Heart left ventricle (tissue), 16 donors: ENCODE measurements around the gene NECTIN1. TPM values are rescaled to one million over a fixed set of nuclear protein-coding genes. Genes with fewer than 3 reads are reported as not detected.
A peak's percentile ranks its signal among the peaks of the same experiment; 100 is the strongest.
"Not testable (repeated sequence)": the region's sequence is repeated elsewhere in the genome, so short reads cannot be mapped to it uniquely, and the experiment has no call there.

Experiments used
- ATAC-seq, 4 donors: fragments of 200-7000 bp; cut with Tn5 transposase; one replicate each; pipeline ENCODE4 v1.9.1; 2020 to 2022; ENCODE audit warnings: moderate library complexity in 4 of 4, mild to moderate bottlenecking in 3 of 4, moderate number of reproducible peaks in 1 of 4
- DNase-seq, 5 donors: peaks; one replicate each; pipeline ENCODE4 v3.0.0-alpha.2; 2020
- H3K27ac ChIP-seq, 12 donors: fragments of 200-600 bp; sonication (generic) in 4 of 12; one replicate each; pipeline versions ENCODE4 v1.5.0 to v1.8.0; 2016 to 2022; ENCODE audit warnings: mild to moderate bottlenecking in 2 of 12
- H3K27me3 ChIP-seq, 9 donors: fragments of 200-600 bp; sonication (generic) in 2 of 9; one replicate each; pipeline versions ENCODE4 v1.5.1 to v1.8.0; 2016 to 2022; ENCODE audit warnings: mild to moderate bottlenecking in 3 of 9
- H3K36me3 ChIP-seq, 9 donors: fragments of 200-600 bp; sonication (generic) in 2 of 9; one replicate each; pipeline versions ENCODE4 v1.5.0 to v1.8.0; 2018 to 2022; ENCODE audit warnings: mild to moderate bottlenecking in 2 of 9
- H3K4me1 ChIP-seq, 12 donors: fragments of 200-600 bp; sonication (generic) in 4 of 12; one replicate each; pipeline versions ENCODE4 v1.5.0 to v1.8.0; 2016 to 2022; ENCODE audit warnings: mild to moderate bottlenecking in 3 of 12
- H3K4me3 ChIP-seq, 12 donors: fragments of 200-600 bp; sonication (generic) in 4 of 12; one replicate each; pipeline versions ENCODE4 v1.5.0 to v1.8.0; 2017 to 2022; ENCODE audit warnings: mild to moderate bottlenecking in 9 of 12, moderate library complexity in 4 of 12
- H3K9me3 ChIP-seq, 12 donors: fragments of 200-600 bp; sonication (generic) in 4 of 12; one replicate each; pipeline versions ENCODE4 v1.5.0 to v1.8.0; 2016 to 2022; ENCODE audit warnings: mild to moderate bottlenecking in 1 of 12
- POLR2A ChIP-seq, 2 donors: fragments of 450-650 bp; IDR thresholded peaks; one replicate each; pipeline ENCODE4 v1.6.1; 2017; ENCODE audit warnings: antibody characterized with exemption in 2 of 2, mild to moderate bottlenecking in 2 of 2, moderate library complexity in 2 of 2
- WGBS, 4 donors: extraction: QIAGEN DNeasy Blood & Tissue Kit in 2 of 4; methylation state at CpG; one replicate each; pipeline versions ENCODE4 v1.1.5 to v1.1.7; 2013 to 2018; 5-methylcytosine and 5-hydroxymethylcytosine counted together
- intact Hi-C, 10 donors: fragments of 100-400 bp; cut with DNase I; formaldehyde crosslinking; loops; one replicate each; pipeline versions ENCODE4 v1.11.1 to v1.14.2; 2022
- polyA plus RNA-seq, 2 donors: library from polyadenylated mRNA; stranded (reverse); fragments of 200-250 nt; gene quantifications; one replicate each; pipeline ENCODE4 v1.2.3, GENCODE V29; 2013
- total RNA-seq, 9 donors: library from RNA; depleted of rRNA in 2 of 9; stranded (reverse); fragments of >200 nt in 2 of 9; fragmentation: NEBNext Ultra II Directional in 3 of 9; extraction: Animal tissue kit (Norgen Biotek cat#: 25700) in 3 of 9; gene quantifications; one replicate each; pipeline versions ENCODE4 v1.1.0 to v1.2.4, GENCODE V29; 2016 to 2023
- TF ChIP-seq, protein P1 (sequence below), 12 donors: fragments of 200-600 bp; sonication (generic) in 4 of 12; IDR thresholded peaks; one replicate each; pipeline versions ENCODE4 v1.5.0 to v1.8.0; 2018 to 2022; ENCODE audit warnings: antibody characterized with exemption in 12 of 12, mild to moderate bottlenecking in 5 of 12
- donor health status: ischemic (EF 13 %, LVEDD 7.1; RV severe dilation, severe dysfunction).
- donor health status: healthy with polysubstance abuse.
- donor health status: DM: no; HTN: yes; CAD: no.
- donor health status: DM: no; HTN: no; CAD: no.
- donor health status: ischemic (EF 25% LVEDD 6.9; RV normal size, moderate dysfunction).
- donor health status: ischemic (EF 25% LVEDD 5.7; RV mildly dilated, moderate dysfunction).
- donor health status: healthy.
- donor health status: DM: yes; HTN: yes; CAD: no.
- donor health status: ischemic (EF 35%, LVEDD 5.7; RV mildly dilated, moderate dysfunction).
- donor health status: nonischemic (EF 11% LVEDD 7.7; RV severe dilation, severe dysfunction).
- donor health status: DM: yes; HTN: yes; CAD: no.
- donor health status: PGD.
- donor health status: ischemic (EF 29% LVEDD 5.4; RV normal size, mild dysfunction).
- donor health status: nonischemic (EF 23%, LVEDD 6.1; RV moderate dilation, normal function).

The NECTIN1 gene
- total and polyA plus RNA-seq, 11 donors, result 5.8 to 28.6 (median 18.5) TPM

DNA sequence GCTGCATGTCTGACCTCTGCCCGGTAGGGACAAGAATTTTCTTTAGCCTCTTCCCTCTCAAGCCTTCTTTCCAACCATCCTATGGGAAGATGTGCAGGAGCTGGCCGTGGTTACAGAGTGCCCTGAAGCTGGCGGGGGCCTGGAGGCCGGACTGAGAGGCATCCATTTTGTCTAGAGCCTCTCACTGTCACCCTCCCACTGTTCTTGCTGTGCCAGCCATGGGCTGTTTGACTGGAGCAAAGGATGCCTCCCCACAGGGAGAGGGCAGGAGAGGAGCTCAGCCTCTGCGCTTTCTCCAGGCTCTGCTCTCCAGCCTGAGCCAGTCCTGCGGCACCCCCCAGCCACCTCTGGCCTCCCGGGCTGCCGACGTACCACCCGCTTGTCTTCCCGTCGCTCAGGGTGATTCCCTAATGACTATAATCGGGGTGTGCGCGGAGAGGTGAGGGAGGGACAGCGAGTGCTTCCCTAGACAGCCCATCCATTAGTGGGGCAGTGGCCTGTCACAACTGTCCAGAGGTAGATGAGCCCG lies 123.8 kb downstream of the NECTIN1 start:
- no peak for ATAC-seq
- intact Hi-C loops, result no loop called here
- Histone ChIP-seq H3K27me3 (peaks cover 0 to 50% (median 4%) of the 10 kb centered on the region in 9 donors), H3K36me3 (no peaks in the 10 kb centered on the region), H3K9me3 (no peaks in the 10 kb centered on the region), H3K4me3 (no peak overlapping the region), H3K4me1 (no peaks in the 10 kb centered on the region), H3K27ac (no peak overlapping the region)
- TF ChIP-seq, protein P1, sequence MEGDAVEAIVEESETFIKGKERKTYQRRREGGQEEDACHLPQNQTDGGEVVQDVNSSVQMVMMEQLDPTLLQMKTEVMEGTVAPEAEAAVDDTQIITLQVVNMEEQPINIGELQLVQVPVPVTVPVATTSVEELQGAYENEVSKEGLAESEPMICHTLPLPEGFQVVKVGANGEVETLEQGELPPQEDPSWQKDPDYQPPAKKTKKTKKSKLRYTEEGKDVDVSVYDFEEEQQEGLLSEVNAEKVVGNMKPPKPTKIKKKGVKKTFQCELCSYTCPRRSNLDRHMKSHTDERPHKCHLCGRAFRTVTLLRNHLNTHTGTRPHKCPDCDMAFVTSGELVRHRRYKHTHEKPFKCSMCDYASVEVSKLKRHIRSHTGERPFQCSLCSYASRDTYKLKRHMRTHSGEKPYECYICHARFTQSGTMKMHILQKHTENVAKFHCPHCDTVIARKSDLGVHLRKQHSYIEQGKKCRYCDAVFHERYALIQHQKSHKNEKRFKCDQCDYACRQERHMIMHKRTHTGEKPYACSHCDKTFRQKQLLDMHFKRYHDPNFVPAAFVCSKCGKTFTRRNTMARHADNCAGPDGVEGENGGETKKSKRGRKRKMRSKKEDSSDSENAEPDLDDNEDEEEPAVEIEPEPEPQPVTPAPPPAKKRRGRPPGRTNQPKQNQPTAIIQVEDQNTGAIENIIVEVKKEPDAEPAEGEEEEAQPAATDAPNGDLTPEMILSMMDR (IDR thresholded peaks at IDR 0.05), result no peak
- no peak for TF ChIP-seq POLR2A (IDR thresholded peaks at IDR 0.05)
- WGBS, 4 donors, result 72 to 85% (median 76%) methylated on average over 17 of the region's 17 CpGs
- no peak for DNase-seq

DNA sequence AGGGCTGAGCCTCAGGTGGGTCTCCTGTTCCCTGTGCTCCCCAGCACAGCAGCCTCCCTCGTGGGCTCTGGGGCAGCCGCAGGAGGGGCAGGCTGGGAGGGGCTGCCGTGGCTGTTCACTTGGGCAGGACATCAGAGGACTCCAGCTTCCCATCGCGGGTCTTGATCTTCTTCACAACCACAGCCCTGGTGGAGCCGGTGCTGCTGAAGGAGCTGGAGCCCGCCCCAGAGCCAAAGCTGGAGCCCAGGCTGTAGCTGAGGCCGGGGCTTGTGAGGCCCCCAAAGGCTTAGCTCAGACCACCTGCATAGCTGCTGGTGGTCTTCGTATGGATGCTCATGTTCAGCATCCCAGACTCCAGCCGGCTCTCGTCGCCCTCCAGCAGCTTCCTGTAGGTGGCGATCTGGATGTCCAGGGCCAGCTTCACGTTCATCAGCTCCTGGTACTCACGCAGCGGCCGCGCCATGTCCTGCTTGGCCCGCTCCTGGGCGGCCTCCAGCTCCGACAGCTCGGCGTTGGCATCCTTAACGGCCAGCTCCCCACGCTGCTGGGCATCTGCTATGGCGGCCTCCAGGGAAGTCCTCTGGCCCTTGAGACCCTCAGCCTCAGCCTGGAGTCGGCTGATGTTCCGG lies 126.1 kb downstream of the NECTIN1 start:
- no peak for TF ChIP-seq POLR2A (IDR thresholded peaks at IDR 0.05)
- TF ChIP-seq, protein P1 (IDR thresholded peaks at IDR 0.05), result no peak
- intact Hi-C loops, result no loop called here
- no peaks in the 10 kb centered on the region for H3K9me3 ChIP-seq
- H3K4me3 ChIP-seq, result no peak overlapping the region
- H3K4me1 ChIP-seq, result no peaks in the 10 kb centered on the region
- no peak for ATAC-seq
- no peaks in the 10 kb centered on the region for H3K36me3 ChIP-seq
- no peak for DNase-seq
- WGBS, 4 donors, result 64 to 74% (median 73%) methylated on average over 16 to 28 of the region's 28 CpGs
- peaks cover 0 to 44% (median 4%) of the 10 kb centered on the region in 9 donors for H3K27me3 ChIP-seq
- no peak overlapping the region for H3K27ac ChIP-seq

DNA sequence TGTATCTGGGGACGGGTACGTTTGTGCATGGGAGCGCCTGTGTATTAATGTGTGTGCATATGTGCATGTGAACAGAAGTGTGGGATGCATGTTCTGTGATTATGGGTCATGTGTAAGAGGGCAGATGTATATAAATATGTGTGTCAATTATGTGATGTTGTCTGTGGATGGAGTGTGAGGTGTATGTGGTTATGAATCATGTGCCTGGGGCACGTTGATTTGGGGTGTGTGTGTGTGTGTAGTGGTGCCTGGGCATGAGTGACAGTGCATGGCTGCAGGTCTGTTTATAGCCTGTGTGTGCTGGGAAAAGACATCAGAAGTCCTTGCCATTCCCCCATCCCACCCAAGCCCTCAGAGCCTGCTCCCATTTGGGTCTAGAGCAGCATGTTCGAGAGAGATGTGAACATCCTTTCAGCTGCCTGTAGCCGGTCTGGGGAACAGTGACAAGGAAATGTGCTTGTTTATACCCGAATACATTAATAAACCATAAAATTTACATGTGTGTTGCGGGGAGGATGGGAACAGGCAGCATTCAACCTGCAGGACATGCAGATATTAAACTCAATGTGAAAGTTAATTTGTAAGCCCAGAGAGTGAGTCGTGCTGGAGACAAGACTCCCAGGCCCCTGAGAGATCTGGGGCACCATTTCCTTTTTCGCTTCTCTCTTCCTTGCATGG lies 129.0 kb downstream of the NECTIN1 start:
- WGBS, 4 donors, result 70 to 76% (median 74%) methylated on average over 10 of the region's 10 CpGs
- H3K4me3 ChIP-seq, result no peak overlapping the region
- H3K27me3 ChIP-seq, result peaks cover 0 to 23% (median 4%) of the 10 kb centered on the region in 9 donors
- ATAC-seq (peak in 1 of 4 donors; percentile 42), DNase-seq (no peak)
- H3K36me3 ChIP-seq, result no peaks in the 10 kb centered on the region
- no peaks in the 10 kb centered on the region for H3K9me3 ChIP-seq
- no peak for TF ChIP-seq POLR2A (IDR thresholded peaks at IDR 0.05)
- TF ChIP-seq, protein P1 (IDR thresholded peaks at IDR 0.05), result no peak
- H3K4me1 ChIP-seq, result peaks cover 0 to 2% (median 0%) of the 10 kb centered on the region in 12 donors
- H3K27ac ChIP-seq, result no peak overlapping the region
- intact Hi-C loops, result no loop called here

DNA sequence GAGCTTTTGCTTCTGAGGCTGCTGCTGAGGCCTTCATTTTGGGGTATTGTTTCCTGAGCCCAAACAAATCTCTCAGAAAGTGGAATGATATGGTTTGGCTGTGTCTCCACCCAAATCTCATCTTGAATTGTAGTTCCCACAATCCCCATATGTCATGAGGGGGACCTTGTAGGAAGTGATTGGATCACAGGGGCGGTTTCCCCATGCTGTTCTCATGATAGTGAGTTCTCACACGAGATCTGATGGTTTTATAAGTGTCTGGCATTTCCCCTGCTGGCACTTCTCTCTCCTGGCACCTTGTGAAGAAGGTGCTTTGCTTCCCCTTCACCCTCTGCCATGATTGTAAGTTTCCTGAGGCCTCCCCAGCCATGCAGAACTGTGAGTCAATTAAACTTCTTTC lies 133.1 kb downstream of the NECTIN1 start:
- H3K27me3 ChIP-seq, H3K4me3 ChIP-seq, H3K27ac ChIP-seq, H3K36me3 ChIP-seq, ATAC-seq, intact Hi-C loops, DNase-seq: not testable (repeated sequence)
- WGBS, 4 donors, result 40 to 61% (median 54%) methylated on average over 2 of the region's 2 CpGs
- peaks cover 0 to 11% (median 0%) of the 10 kb centered on the region in 12 donors for H3K9me3 ChIP-seq
- peaks cover 0 to 11% (median 0%) of the 10 kb centered on the region in 12 donors for H3K4me1 ChIP-seq
